ENCODE data around the gene OBSL1.
A peak's percentile ranks its signal among the peaks of the same experiment; 100 is the strongest.

OBSL1 gene

DNA sequence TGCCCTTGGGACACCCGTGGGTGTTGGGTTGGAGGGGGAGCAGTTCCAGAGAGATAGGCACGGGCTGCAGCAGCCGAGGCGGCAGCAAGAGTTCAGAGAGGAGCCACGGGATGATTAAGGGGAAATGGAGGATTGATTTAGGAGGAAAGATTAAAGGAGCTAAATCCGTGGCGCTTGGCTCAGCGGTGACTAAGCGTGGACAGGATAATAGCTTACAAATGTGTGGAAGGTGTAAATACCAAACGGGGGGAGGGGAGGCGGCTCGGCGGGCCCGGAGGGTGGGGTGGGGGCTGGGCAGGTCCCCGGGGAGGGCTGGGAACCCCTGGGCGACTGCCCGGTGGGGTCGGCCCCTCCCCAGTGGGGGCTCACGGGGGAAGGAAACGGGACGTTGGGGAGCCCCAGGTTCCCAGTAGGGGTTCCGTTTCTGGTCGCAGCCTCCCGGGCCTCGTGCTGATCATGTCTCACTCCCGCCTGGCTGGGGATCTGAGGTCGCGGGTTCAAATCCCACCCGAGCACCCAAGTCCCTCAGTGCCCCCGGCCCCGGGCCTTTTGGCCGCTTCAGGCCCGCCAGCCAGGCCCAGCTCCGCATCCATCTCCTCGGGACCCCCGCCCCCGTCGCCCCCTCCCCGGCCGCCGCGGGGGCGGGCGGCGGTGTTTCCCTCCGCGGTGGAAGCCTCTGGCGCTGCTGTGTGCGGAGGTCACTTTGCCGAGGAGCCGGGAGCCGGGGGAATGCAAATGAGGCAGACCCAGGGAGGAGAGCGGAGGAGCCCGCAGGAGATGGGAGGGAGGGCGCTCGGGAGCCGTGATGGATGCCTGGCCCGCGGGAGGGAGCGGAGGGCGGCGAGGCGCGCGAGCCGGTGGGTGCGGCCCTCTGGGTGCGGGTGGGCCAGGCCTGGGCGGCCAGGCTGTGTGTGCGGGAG, 49.0 kb downstream of the OBSL1 start:
- Mint-ChIP-seq H3K9me3 (no peaks in the 10 kb centered on the region), H3K4me1 (peaks cover 18% of the 10 kb centered on the region), H3K27me3 (peaks cover 93% of the 10 kb centered on the region), H3K27ac (no peak overlapping the region), H3K4me3 (peak overlapping the region; percentile 11 to 35)
- DNase-seq = no peak
- no peak for ATAC-seq

DNA sequence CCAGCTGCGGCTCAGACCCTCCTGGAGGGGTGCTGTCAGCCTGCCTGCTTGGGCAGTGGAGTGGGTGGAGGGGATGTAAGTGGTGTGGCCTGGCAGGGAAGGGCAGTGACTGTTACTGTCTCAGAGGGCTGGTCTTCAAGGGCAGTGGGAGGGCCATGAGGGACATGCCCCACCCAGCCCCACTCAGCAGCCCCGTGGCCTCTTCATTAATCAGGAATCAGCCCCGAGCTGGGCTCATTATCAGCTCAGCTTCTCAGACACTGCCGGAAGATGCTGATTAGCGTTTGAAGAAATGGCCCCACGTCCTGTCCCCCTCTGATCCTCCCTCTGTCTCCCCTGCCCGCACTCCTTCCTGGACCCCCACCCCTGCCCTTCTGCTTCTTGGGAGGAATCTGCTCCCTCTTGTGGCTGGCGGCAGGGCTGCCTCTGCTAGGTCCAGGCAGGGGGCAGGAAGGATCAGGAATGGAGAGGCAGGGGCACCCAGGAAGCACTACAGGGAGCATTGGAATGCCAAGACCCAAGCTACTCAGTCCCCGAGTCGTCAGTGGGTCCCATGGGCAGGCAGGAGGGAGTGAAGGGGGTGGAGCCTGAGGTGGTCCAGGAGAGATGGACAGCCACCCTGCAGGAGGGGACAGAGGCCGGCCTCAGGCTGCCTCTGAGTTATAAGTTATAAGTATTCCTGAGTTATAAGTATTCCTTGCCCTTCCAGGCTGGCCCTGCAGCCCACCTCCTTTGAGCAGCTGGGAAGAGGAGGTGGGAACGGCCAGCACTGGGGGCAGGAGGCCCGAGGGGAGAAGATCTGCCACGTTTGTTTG, 50.1 kb downstream of the OBSL1 start:
- H3K27ac Mint-ChIP-seq = no peak overlapping the region
- H3K4me1 Mint-ChIP-seq = peaks cover 18% of the 10 kb centered on the region
- H3K4me3 Mint-ChIP-seq = peak overlapping the region; percentile 11 to 35
- no peaks in the 10 kb centered on the region for H3K9me3 Mint-ChIP-seq
- DNase-seq (no peak), ATAC-seq (peak; percentile 26)
- H3K27me3 Mint-ChIP-seq = peaks cover 93% of the 10 kb centered on the region

DNA sequence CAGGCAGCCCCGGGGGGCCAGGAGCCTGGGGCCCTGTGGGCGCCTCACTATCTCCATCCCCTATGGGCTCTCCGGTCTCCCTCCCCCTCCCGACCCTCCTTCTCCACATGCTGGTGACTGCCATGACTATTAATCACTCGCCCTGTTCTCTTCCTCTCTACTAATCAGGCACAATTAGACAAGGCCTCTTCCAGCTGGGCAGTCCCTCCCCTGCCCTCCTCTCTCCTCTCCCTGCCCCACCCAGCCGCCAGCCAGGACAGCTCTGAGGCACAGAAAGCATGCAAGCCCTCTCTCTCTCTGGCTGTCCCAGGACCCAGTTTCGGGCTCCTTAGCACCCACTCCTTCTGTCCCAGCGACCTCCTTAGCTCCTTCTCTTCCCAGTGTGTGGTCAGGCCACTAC, 51.3 kb downstream of the OBSL1 start:
- no peak for DNase-seq
- no peak for ATAC-seq
- H3K4me3 Mint-ChIP-seq = no peak overlapping the region
- H3K27ac Mint-ChIP-seq = no peak overlapping the region
- H3K4me1 Mint-ChIP-seq = peaks cover 18% of the 10 kb centered on the region
- H3K9me3 Mint-ChIP-seq = no peaks in the 10 kb centered on the region
- H3K27me3 Mint-ChIP-seq = peaks cover 93% of the 10 kb centered on the region

DNA sequence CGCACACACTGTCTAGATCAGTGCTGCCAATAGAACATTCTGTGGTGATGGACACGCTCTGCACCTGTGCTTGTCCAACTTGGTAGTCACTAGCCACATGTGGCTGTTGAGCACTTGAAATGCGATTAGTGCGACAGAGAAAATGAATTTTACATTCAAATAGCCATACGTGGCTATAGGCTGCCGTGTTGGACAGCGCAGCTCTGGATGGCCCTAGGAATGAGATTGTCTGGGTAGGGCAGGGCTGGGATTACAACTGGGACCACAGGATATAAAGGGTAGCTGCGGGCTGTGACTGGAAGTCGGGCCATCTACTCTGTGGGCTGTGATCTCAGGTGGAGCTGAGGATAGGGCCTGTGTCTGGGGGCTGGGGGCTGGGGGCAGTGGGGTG, 51.8 kb downstream of the OBSL1 start:
- DNase-seq = no peak
- Mint-ChIP-seq H3K4me1 (peaks cover 19% of the 10 kb centered on the region), H3K4me3 (no peak overlapping the region), H3K9me3 (no peaks in the 10 kb centered on the region), H3K27ac (no peak overlapping the region), H3K27me3 (peaks cover 94% of the 10 kb centered on the region)
- ATAC-seq = no peak

DNA sequence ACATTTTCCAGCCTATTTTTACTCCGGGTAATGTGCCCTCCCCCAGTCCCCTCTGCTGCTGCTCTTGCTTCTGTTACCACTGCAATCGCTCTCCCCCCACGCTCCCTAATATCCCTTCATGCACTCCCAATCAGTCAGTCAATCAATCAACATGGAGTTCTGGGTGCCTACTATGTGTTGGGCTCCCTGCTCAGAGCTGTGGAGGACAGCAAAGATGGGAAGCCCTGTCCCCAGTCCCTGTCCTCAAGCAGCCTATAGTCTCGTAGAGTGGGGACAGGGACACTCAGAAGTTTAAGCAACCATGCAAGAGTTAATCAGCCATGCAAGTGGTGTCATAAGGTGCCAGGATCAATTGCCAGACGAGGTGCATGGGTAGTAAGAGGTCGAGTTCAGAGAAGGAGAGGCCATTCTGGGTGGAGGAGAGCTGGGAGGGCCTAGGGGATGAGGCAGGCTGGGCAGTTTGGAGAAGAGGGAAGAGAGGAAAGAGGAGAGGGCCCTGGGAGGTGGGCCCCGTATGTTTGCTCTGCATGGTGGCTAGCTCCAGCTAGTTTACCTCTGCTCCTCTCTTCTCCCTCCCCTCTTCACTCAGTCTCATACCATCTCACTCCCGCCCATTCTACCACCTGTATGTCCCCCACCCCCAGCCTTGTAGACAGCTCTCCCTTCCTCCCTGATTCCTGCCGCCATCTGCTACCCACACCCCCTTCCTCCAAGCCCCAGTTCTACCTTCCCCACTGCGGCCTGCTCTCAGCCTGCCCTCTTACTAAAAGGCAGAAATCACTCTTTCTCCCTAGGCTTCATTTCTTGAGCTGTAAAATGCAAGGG, 53.2 kb downstream of the OBSL1 start:
- DNase-seq (no peak), ATAC-seq (no peak)
- Mint-ChIP-seq H3K9me3 (no peaks in the 10 kb centered on the region), H3K4me3 (no peak overlapping the region), H3K27me3 (peaks cover 96% of the 10 kb centered on the region), H3K27ac (no peak overlapping the region), H3K4me1 (peaks cover 27% of the 10 kb centered on the region)

DNA sequence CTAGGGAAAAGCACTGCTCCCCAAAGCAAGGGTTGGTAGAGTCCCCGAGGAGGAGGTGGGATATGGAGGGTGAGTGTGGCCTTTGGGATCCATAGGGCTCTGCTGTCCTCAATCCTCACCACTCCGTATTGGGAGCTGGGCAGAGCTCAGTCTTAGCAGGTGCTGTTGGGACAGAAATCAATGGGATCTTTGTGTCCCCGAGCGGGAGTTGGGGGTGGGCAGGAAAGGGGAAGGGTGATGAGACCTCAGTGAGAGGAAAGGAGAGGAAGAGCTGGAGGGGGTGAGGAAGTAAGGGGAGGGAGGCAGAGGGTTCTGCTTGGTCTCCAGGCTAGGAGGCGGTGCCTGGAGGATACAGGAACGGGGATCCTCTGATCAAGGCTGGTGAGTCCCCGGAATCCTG, 54.5 kb downstream of the OBSL1 start:
- H3K27ac Mint-ChIP-seq = no peak overlapping the region
- peaks cover 100% of the 10 kb centered on the region for H3K27me3 Mint-ChIP-seq
- DNase-seq (no peak), ATAC-seq (no peak)
- H3K9me3 Mint-ChIP-seq = no peaks in the 10 kb centered on the region
- H3K4me1 Mint-ChIP-seq = peaks cover 32% of the 10 kb centered on the region
- no peak overlapping the region for H3K4me3 Mint-ChIP-seq

DNA sequence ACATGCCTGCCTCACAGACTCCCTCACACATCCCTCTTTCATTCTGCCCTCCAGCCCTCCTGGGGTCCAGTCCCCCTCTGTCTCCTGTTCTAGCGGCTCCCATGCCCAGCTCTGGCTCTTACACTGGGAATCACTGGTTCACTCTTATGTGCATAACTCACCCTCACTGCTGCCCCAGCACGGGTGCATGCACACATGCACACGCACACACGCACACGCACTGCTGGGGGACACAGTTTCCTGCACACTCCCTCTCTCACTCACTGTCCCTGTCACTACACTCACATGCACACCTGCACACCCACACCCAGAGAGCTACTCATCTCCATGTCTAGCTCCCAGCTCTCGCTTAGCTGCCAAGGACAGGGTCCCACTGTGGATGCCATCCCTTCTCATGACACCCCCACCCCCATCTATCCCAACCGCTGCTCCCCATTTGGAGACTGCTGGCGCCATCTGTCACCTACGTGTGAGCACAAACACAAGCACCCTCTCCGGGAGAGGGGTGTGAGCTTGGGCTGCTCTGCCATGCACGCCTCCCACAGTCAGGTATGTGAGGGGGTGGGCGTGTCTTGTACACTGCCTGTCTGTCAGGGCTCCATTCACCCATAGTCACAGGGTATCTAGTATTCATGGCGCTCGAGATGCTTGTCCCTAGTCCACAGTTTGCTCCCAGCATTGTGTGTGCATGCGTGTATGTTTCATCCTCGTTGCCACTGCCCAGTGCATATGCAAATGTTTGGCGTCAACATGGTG, 55.3 kb downstream of the OBSL1 start:
- no peak for ATAC-seq
- H3K27ac Mint-ChIP-seq = no peak overlapping the region

DNA sequence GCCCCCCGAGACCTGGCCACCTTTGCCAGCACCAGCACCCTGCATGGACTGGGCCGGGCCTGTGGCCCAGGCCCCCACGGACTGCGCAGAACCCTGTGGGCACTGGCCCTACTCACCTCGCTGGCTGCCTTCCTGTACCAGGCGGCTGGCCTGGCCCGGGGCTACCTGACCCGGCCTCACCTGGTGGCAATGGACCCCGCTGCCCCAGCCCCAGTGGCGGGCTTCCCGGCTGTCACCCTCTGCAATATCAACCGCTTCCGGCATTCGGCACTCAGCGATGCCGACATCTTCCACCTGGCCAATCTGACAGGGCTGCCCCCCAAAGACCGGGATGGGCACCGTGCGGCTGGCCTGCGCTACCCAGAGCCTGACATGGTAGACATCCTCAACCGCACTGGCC, 56.5 kb downstream of the OBSL1 start:
- peaks cover 39% of the 10 kb centered on the region for H3K4me1 Mint-ChIP-seq
- DNase-seq = no peak
- ATAC-seq = peak; percentile 10
- H3K27ac Mint-ChIP-seq = no peak overlapping the region
- H3K4me3 Mint-ChIP-seq = no peak overlapping the region
- H3K27me3 Mint-ChIP-seq = peaks cover 100% of the 10 kb centered on the region
- H3K9me3 Mint-ChIP-seq = no peaks in the 10 kb centered on the region

More for the DNA sequence above, 55.3 kb downstream of the OBSL1 start:
- DNase-seq = no peak
- Mint-ChIP-seq H3K9me3 (no peaks in the 10 kb centered on the region), H3K4me3 (no peak overlapping the region), H3K4me1 (peaks cover 27% of the 10 kb centered on the region), H3K27me3 (peaks cover 100% of the 10 kb centered on the region)

DNA sequence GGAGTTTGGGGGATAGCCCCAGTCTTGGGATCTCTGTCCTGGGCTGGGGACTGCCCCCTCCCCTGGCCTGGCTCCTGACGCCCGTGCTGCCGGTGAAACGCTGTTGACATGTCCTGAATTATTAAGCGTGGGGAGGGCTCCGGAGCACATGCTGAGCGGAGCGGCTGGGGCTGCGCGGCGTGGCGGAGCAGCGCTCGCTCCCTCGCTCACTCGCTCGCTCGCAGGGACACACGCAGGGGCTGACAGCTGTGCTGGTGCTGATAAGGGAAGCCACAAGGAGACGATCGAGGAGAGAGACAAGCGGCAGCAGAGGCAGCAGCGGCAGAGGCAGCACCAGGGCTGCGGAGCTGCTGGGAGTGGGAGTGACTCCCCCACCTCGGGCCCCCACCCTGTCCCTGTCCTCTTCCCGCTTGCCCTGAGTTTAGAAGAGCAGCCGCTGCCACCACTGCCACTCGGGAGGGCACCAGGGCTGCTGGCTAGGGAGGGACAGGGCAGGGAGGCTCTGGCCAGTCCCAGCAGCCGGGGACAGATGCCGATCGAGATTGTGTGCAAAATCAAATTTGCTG, 57.1 kb downstream of the OBSL1 start, which contains the start of gene ASIC4:
Gene ASIC4, plus strand, starts transcription at position 287 of the 566 bp plus-strand sequence. Its CDS starts 243 bp downstream, at position 530.
- Mint-ChIP-seq H3K27ac (peak within 1 kb of the TSS in 1 of 2 donors; percentile 4), H3K4me1 (peaks cover 45% of the 10 kb centered on the region), H3K9me3 (no peaks in the 10 kb centered on the region), H3K27me3 (peaks cover 100% of the 10 kb centered on the region), H3K4me3 (peak within 1 kb of the TSS in 1 of 2 donors; percentile 50)
- DNase-seq = no peak
- no peak for ATAC-seq

DNA sequence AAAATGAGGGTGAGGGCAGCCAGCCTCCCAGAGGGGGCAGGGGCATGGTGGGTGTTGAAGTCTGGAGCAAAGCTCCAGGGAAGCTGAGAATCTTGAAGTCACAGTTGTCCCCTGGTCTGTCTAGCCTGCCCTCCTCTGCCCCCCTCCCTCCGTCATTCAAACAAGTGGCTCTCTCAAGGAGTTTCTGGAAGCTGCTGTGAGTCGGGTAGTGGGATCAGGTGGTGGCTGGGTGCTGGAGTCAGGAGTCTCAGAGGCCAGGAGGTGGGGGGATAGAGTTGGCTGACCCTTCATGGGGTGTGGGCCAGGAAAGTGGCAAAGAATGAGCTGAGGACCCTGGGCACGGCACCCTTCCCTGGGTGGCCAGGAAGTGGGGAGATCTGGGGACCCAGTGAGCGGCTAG, 57.6 kb downstream of the OBSL1 start:
- Mint-ChIP-seq H3K4me3 (peak overlapping the region in 1 of 2 donors; percentile 50), H3K9me3 (no peaks in the 10 kb centered on the region), H3K27ac (peak overlapping the region in 1 of 2 donors; percentile 4), H3K27me3 (peaks cover 98% of the 10 kb centered on the region), H3K4me1 (peaks cover 45% of the 10 kb centered on the region)
- no peak for ATAC-seq
- no peak for DNase-seq

DNA sequence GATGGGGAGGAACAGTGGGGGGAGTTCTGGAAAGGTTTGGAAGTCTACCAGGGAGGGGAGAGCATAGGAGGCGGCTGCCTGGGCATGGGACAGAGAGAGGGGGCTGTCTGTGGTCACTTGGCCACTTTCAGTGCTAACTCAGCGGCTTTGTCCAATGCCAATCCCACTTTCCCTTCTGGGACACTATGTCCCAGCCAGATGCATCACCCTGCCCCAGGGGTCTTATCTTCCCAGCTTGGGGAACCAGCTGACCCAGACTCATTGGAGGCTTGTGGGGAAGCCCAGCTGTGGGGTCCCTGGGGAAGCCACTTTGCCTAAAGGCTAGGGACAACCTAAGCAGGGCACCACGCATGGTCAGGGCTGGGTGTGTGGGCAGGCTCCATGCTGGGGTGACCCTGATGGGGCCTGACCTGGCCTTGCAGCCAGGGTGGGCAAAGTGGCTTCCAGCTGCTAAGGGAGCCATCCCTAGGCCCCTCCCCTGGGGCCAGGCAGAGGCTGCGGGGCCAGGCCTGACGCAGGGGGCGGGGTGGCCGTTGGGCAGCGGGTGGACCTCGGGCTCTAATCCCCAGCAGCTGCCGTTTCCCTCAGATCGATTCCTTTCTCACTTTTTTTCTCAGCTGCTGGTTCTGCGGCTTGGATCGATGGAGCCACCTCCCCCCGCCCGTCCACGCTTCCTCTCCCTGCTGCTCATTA, 58.7 kb downstream of the OBSL1 start:
- no peak overlapping the region for H3K27ac Mint-ChIP-seq
- DNase-seq (no peak), ATAC-seq (no peak)
- H3K27me3 Mint-ChIP-seq = peaks cover 93% of the 10 kb centered on the region
- H3K4me1 Mint-ChIP-seq = peaks cover 45% of the 10 kb centered on the region
- no peak overlapping the region for H3K4me3 Mint-ChIP-seq
- no peaks in the 10 kb centered on the region for H3K9me3 Mint-ChIP-seq

DNA sequence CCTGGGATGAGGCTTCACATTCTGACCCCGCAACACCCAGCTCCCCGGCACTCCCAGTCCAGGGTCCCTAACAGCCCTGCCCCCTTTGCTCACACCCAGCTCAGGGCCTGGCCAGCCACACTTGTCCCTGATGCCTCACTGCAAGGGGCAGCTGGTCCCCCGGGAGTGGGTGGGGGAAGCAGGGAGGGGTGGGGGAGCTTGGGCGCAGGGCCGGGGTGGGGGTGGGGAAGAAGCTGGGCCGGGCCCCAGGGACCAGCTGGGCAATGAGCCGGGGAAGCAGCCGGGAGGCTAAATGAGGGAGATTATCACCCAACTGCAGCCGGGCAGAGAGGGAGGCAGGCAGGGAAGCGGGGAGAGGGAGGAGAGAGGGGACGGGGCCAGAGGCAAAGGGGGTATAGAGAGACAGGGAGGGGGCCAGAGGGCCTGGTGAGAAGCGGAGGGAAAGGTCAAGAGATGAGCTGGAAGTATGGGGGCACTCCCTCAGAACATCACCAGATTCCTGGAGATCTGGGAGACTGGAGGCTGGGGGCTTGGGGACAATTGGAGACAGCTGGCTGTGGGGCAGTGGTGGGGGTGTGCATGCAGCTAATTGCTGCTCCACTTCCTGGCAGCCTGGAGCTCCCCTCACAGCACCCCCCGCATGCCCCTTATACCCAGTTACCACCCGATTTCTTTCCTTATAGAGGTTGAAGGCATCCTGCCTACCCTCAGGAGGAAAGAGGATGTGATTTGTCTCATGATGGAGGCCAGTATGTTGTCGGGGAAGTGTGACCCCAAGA, 59.6 kb downstream of the OBSL1 start:
- Mint-ChIP-seq H3K27ac (no peak overlapping the region), H3K9me3 (no peaks in the 10 kb centered on the region)

DNA sequence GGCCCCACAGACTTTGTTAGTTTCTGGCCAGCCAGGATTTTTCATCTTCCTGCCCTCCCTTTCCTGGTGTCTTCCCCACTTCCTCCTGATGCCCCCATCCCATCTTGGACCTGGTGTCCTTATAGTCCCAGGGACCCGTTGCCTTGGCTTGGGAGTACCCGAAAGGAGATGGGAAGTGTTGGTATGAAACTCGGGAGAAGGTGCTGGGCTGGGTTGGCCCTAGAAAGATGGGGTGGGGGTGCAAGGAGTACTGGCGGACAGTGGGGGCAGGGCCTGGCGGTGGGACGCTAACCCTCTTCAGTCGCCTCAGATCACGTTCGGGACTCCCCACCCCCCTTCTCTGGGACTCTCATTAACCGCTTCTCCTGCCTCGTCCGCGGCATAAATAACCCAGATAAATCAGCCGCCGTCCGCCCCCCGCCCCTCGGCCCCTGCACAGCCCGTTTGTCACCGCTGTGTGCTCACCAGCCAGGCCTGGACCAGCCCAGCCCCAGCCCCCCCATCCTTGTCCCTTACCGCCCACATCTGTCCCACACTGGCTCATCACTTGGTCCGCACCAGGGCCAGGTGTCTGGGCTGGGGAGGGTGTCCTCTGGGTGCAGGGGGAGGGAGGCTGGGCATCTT, 60.7 kb downstream of the OBSL1 start:
- Mint-ChIP-seq H3K27me3 (peaks cover 77% of the 10 kb centered on the region), H3K9me3 (no peaks in the 10 kb centered on the region), H3K4me1 (peaks cover 45% of the 10 kb centered on the region), H3K27ac (no peak overlapping the region), H3K4me3 (peak overlapping the region; percentile 2 to 3)
- ATAC-seq (no peak), DNase-seq (no peak)

More for the DNA sequence above, 59.6 kb downstream of the OBSL1 start:
- no peak for ATAC-seq
- Mint-ChIP-seq H3K4me1 (peaks cover 45% of the 10 kb centered on the region), H3K4me3 (no peak overlapping the region), H3K27me3 (peaks cover 88% of the 10 kb centered on the region)
- no peak for DNase-seq
